HEK293 (cell line): ENCODE measurements around the gene CMAS.

ENCODE experiments used
- CTCF ChIA-PET: fragments of 350-600 bp; formaldehyde crosslinking; extraction: SDS; loops from one replicate; lab custom pipeline; 2021; ENCODE audit warnings: antibody characterized with exemption; lab: Yijun Ruan, JAX
- POLR2A ChIA-PET: fragments of 300-600 bp; formaldehyde crosslinking; extraction: SDS; loops from one replicate; lab custom pipeline; 2020; ENCODE audit warnings: antibody characterized with exemption, inconsistent platforms; lab: Yijun Ruan, JAX
- H3K27ac ChIP-seq: fragments of 200-500 bp; sonication (Bioruptor generic); 2 replicates; pipeline ENCODE4 v1.5.1; 2014; ENCODE audit warnings: low read depth, low read length, control low read depth, inconsistent platforms; ENCODE audit errors: extremely low read depth
- H3K36me3 ChIP-seq, 2 experiments: fragments of 200-500 bp in 1 of 2; sonication (Bioruptor generic) in 1 of 2; 1 replicate in 1 of 2; 2 replicates in 1 of 2; pipeline ENCODE4 v1.5.1; 2014 to 2017; ENCODE audit warnings: inconsistent platforms in 2 of 2, low read length in 2 of 2; ENCODE audit not compliant: control insufficient read depth in 2 of 2, insufficient read depth in 1 of 2
- H3K4me1 ChIP-seq: fragments of 200-500 bp; sonication (Bioruptor generic); 2 replicates; pipeline ENCODE4 v1.5.1; 2014; ENCODE audit warnings: mild to moderate bottlenecking, low read length, inconsistent platforms; ENCODE audit not compliant: control insufficient read depth, insufficient read depth
- H3K4me3 ChIP-seq: 2 replicates; pipeline ENCODE4 v1.5.1; 2011; ENCODE audit warnings: low read depth, mild to moderate bottlenecking, control low read depth, low read length, moderate library complexity
- H3K9me3 ChIP-seq: fragments of 200-500 bp; sonication (Bioruptor generic); 2 replicates; pipeline ENCODE4 v1.5.1; 2014; ENCODE audit warnings: low read depth, low read length, inconsistent platforms; ENCODE audit not compliant: control insufficient read depth, insufficient read depth
- KLF9 ChIP-seq: fragments of 450-650 bp; formaldehyde crosslinking; IDR thresholded peaks from 2 replicates; pipeline ENCODE4 v1.5.1; 2016; ENCODE audit warnings: missing biosample characterization, missing genetic modification characterization, low read depth
- PRDM6 ChIP-seq: fragments of 450-650 bp; formaldehyde crosslinking; IDR thresholded peaks from 2 replicates; pipeline ENCODE4 v1.5.1; 2017; ENCODE audit warnings: missing biosample characterization, missing genetic modification characterization
- TSHZ1 ChIP-seq: fragments of 450-650 bp; formaldehyde crosslinking; IDR thresholded peaks from 2 replicates; pipeline ENCODE4 v1.5.1; 2016; ENCODE audit warnings: missing biosample characterization, missing genetic modification characterization, borderline replicate concordance
- ZBTB11 ChIP-seq: fragments of 450-650 bp; formaldehyde crosslinking; conservative IDR thresholded peaks from 2 replicates; pipeline ENCODE4 v1.5.1; 2016; ENCODE audit warnings: low read depth, missing biosample characterization, missing genetic modification characterization
- ZBTB17 ChIP-seq: fragments of 450-650 bp; formaldehyde crosslinking; IDR thresholded peaks from 2 replicates; pipeline ENCODE4 v1.5.1; 2016; ENCODE audit warnings: missing biosample characterization, missing genetic modification characterization
- ZNF175 ChIP-seq: fragments of 450-650 bp; formaldehyde crosslinking; IDR thresholded peaks from 2 replicates; pipeline ENCODE4 v1.5.1; 2016; ENCODE audit warnings: missing biosample characterization, missing genetic modification characterization
- ZNF366 ChIP-seq: fragments of 450-650 bp; formaldehyde crosslinking; conservative IDR thresholded peaks from 2 replicates; pipeline ENCODE4 v1.5.1; 2016; ENCODE audit warnings: missing biosample characterization, missing genetic modification characterization
- ZNF501 ChIP-seq: fragments of 450-650 bp; formaldehyde crosslinking; IDR thresholded peaks from 2 replicates; pipeline ENCODE4 v1.5.1; 2016; ENCODE audit warnings: missing biosample characterization, missing genetic modification characterization
- ZNF510 ChIP-seq: fragments of 450-650 bp; formaldehyde crosslinking; IDR thresholded peaks from 2 replicates; pipeline ENCODE4 v1.5.1; 2018; ENCODE audit warnings: mild to moderate bottlenecking, missing genetic modification characterization, missing biosample characterization; ENCODE audit not compliant: insufficient replicate concordance
- ZNF544 ChIP-seq: fragments of 450-650 bp; formaldehyde crosslinking; IDR thresholded peaks from 2 replicates; pipeline ENCODE4 v1.5.0; 2017; ENCODE audit warnings: missing biosample characterization, missing genetic modification characterization
- ZNF707 ChIP-seq: fragments of 450-650 bp; formaldehyde crosslinking; IDR thresholded peaks from 2 replicates; pipeline ENCODE4 v1.5.1; 2016; ENCODE audit warnings: missing biosample characterization, missing genetic modification characterization
- ZNF747 ChIP-seq: fragments of 450-650 bp; formaldehyde crosslinking; IDR thresholded peaks from 2 replicates; pipeline ENCODE4 v1.5.1; 2016; ENCODE audit warnings: missing biosample characterization, missing genetic modification characterization
- ZNF785 ChIP-seq: fragments of 450-650 bp; formaldehyde crosslinking; IDR thresholded peaks from 2 replicates; pipeline ENCODE4 v1.5.1; 2016; ENCODE audit warnings: missing biosample characterization, missing genetic modification characterization
- TF ChIP-seq, protein P1 (sequence below): fragments of 450-650 bp; formaldehyde crosslinking; IDR thresholded peaks from 2 replicates; pipeline ENCODE4 v1.5.1; 2016; ENCODE audit warnings: missing biosample characterization, missing genetic modification characterization, low read depth
- TF ChIP-seq, protein P2 (sequence below): fragments of 450-650 bp; formaldehyde crosslinking; IDR thresholded peaks from 2 replicates; pipeline ENCODE4 v1.5.1; 2016; ENCODE audit warnings: missing biosample characterization, missing genetic modification characterization

The CMAS gene

GRCh38 chr12:22105542-22105941 lies 59.5 kb downstream of the CMAS start (continued):
- TF ChIP-seq PRDM6 (tag by site-specific recombination): no peak
- TF ChIP-seq ZNF366: no peak
- no peak for TF ChIP-seq ZNF175 (tag by site-specific recombination)
- no peak for TF ChIP-seq ZNF707
- TF ChIP-seq ZNF544: no peak
- no peak for TF ChIP-seq ZBTB11
- TF ChIP-seq TSHZ1 (tag by site-specific recombination): no peak
- no peak for TF ChIP-seq ZBTB17 (tag by site-specific recombination)

GRCh38 chr12:22110176-22110575 lies 64.2 kb downstream of the CMAS start:
- TF ChIP-seq ZNF501 (tag by site-specific recombination) (no peak), ZNF785 (tag by site-specific recombination) (no peak), ZNF747 (tag by site-specific recombination) (no peak), KLF9 (tag by site-specific recombination) (no peak), ZNF175 (tag by site-specific recombination) (no peak), ZNF510 (no peak), TSHZ1 (tag by site-specific recombination) (no peak)
- TF ChIP-seq, protein P1, sequence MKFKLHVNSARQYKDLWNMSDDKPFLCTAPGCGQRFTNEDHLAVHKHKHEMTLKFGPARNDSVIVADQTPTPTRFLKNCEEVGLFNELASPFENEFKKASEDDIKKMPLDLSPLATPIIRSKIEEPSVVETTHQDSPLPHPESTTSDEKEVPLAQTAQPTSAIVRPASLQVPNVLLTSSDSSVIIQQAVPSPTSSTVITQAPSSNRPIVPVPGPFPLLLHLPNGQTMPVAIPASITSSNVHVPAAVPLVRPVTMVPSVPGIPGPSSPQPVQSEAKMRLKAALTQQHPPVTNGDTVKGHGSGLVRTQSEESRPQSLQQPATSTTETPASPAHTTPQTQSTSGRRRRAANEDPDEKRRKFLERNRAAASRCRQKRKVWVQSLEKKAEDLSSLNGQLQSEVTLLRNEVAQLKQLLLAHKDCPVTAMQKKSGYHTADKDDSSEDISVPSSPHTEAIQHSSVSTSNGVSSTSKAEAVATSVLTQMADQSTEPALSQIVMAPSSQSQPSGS (tag by site-specific recombination): no peak
- TF ChIP-seq, protein P2, sequence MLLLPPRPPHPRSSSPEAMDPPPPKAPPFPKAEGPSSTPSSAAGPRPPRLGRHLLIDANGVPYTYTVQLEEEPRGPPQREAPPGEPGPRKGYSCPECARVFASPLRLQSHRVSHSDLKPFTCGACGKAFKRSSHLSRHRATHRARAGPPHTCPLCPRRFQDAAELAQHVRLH (tag by site-specific recombination): no peak
- TF ChIP-seq, all 188 proteins: peak for 0
- ChIA-PET POLR2A (no interaction called here), CTCF (interaction anchor here (0.7 kb wide), 1 partner anchor 1033 kb away, joined by 3 read pairs; no protein-coding TSS in a partner anchor)
- Histone ChIP-seq H3K9me3 (no peaks in the 10 kb centered on the region), H3K36me3 (no peaks in the 10 kb centered on the region), H3K27ac (no peak overlapping the region), H3K4me3 (no peak overlapping the region), H3K4me1 (no peaks in the 10 kb centered on the region)
